Endothelial cell of umbilical vein (primary cell): ENCODE results near the gene ST3GAL5. TPM values are rescaled to one million over a fixed set of nuclear protein-coding genes. Genes with fewer than 3 reads are reported as not detected.

Experiments used
- BruUV-seq: library from RNA; stranded (reverse); fragments of 400-500 nt; replicated peaks from 2 replicates; lab custom pipeline; 2021; lab: Mats Ljungman, UMichigan
- CTCF ChIA-PET: fragments of 300-600, 350-600 bp; sonication (Branson Sonifier 250); formaldehyde crosslinking; loops from one replicate; lab custom pipeline; 2021; ENCODE audit warnings: antibody characterized with exemption, inconsistent platforms; lab: Charles Lee
- POLR2A ChIA-PET: fragments of 300-600, 350-600 bp; sonication (Branson Sonifier 250); formaldehyde crosslinking; loops from one replicate; lab custom pipeline; 2021; ENCODE audit warnings: antibody characterized with exemption, inconsistent platforms; lab: Charles Lee
- DNase-seq: peaks from one replicate; pipeline ENCODE4 v3.0.0-alpha.2; 2011; ENCODE audit warnings: low read depth, low spot score
- FAIRE-seq: peaks from 2 replicates; lab custom pipeline; 2011; peaks lifted over from hg19 to GRCh38; lab: Jason Lieb, UNC
- H2AFZ ChIP-seq: 2 replicates; pipeline ENCODE4 v1.6.0; 2012; ENCODE audit warnings: low read depth, low read length, control low read depth, inconsistent platforms
- H3K27ac ChIP-seq: 2 replicates; pipeline ENCODE4 v1.5.1; 2011; ENCODE audit warnings: low read depth, mild to moderate bottlenecking, control low read depth, low read length, moderate library complexity; ENCODE audit not compliant: insufficient read depth
- H3K27me3 ChIP-seq, 2 experiments: 2 replicates each; pipeline versions ENCODE4 v1.6.0 to v1.6.1; 2011; ENCODE audit warnings: low read length in 2 of 2, mixed read lengths in 1 of 2; ENCODE audit not compliant: control insufficient read depth in 2 of 2, insufficient read depth in 2 of 2
- H3K36me3 ChIP-seq, 2 experiments: 2 replicates in 1 of 2; 3 replicates in 1 of 2; pipeline ENCODE4 v1.5.1; 2011; ENCODE audit warnings: low read length in 2 of 2, mild to moderate bottlenecking in 1 of 2, moderate library complexity in 1 of 2; ENCODE audit not compliant: control insufficient read depth in 2 of 2, insufficient read depth in 2 of 2; ENCODE audit errors: extremely low read depth in 1 of 2
- H3K4me1 ChIP-seq: 3 replicates; pipeline ENCODE4 v1.5.1; 2011; ENCODE audit warnings: mild to moderate bottlenecking, low read length; ENCODE audit not compliant: control insufficient read depth, insufficient read depth; ENCODE audit errors: extremely low read depth
- H3K4me2 ChIP-seq: 2 replicates; pipeline ENCODE4 v1.6.1; 2011; ENCODE audit warnings: low read length, control low read depth, mixed read lengths; ENCODE audit not compliant: insufficient read depth
- H3K4me3 ChIP-seq, 3 experiments: fragments of 200-600 bp in 1 of 3; sonication (generic), shearing (Covaris generic) in 1 of 3; replicated peaks in 1 of 3; 2 replicates each; pipeline ENCODE4 v1.5.1; 2011 to 2016; ENCODE audit warnings: control low read depth in 3 of 3, low read length in 3 of 3, mild to moderate bottlenecking in 2 of 3, inconsistent platforms in 1 of 3, low read depth in 1 of 3, moderate library complexity in 1 of 3; ENCODE audit not compliant: insufficient read depth in 1 of 3
- H3K79me2 ChIP-seq: 2 replicates; pipeline ENCODE4 v1.6.0; 2012; ENCODE audit warnings: low read length, inconsistent platforms; ENCODE audit not compliant: control insufficient read depth, insufficient read depth
- H3K9ac ChIP-seq: replicated peaks from 2 replicates; pipeline ENCODE3; 2011; ENCODE audit warnings: low read length, control low read depth; ENCODE audit not compliant: insufficient read depth; ENCODE audit errors: extremely low read depth
- H3K9me1 ChIP-seq: replicated peaks from 3 replicates; pipeline ENCODE4 v1.6.0; 2011; ENCODE audit warnings: mild to moderate bottlenecking, low read length; ENCODE audit not compliant: control insufficient read depth, insufficient read depth; ENCODE audit errors: extremely low read depth
- H3K9me3 ChIP-seq: replicated peaks from 2 replicates; pipeline ENCODE4 v1.5.1; 2012; ENCODE audit warnings: low read length, inconsistent platforms; ENCODE audit not compliant: control insufficient read depth, insufficient read depth
- H4K20me1 ChIP-seq: replicated peaks from 2 replicates; pipeline ENCODE3; 2011; ENCODE audit warnings: mild to moderate bottlenecking, low read length; ENCODE audit not compliant: control insufficient read depth, insufficient read depth; ENCODE audit errors: extremely low read depth
- EZH2 ChIP-seq: IDR thresholded peaks from 2 replicates; pipeline ENCODE4 v1.6.1; 2012; ENCODE audit warnings: borderline replicate concordance, low read depth, mild to moderate bottlenecking, moderate library complexity, low read length, inconsistent platforms; ENCODE audit not compliant: severe bottlenecking
- FOS ChIP-seq: IDR thresholded peaks from 2 replicates; pipeline ENCODE4 v1.6.1; 2011; ENCODE audit warnings: mild to moderate bottlenecking, low read length, moderate library complexity, borderline replicate concordance; ENCODE audit not compliant: insufficient read depth
- JUN ChIP-seq: IDR thresholded peaks from 2 replicates; pipeline ENCODE4 v1.6.1; 2011; ENCODE audit warnings: borderline replicate concordance, low read depth; ENCODE audit not compliant: insufficient read length, insufficient read depth
- POLR2AphosphoS5 ChIP-seq: IDR thresholded peaks from 2 replicates; pipeline ENCODE4 v1.6.1; 2012; ENCODE audit warnings: low read depth, mild to moderate bottlenecking, control low read depth, low read length, moderate library complexity; ENCODE audit not compliant: insufficient read depth
- dilution Hi-C: fragments of 300-500 bp; cut with MboI; formaldehyde crosslinking; loops from one replicate; pipeline ENCODE4 v1.15.0; 2019; ENCODE audit warnings: low sequenced_read_pairs; ENCODE audit not compliant: extremely low pct_ligation_motif_present
- intact Hi-C: fragments of 100-400 bp; cut with micrococcal nuclease; formaldehyde crosslinking; loops from one replicate; pipeline ENCODE4 v1.10.0; 2022
- polyA plus RNA-seq, 4 experiments: library from polyadenylated mRNA; depleted of rRNA in 3 of 4; stranded (reverse) in 3 of 4; unstranded in 1 of 4; fragments of >200 nt; gene quantifications; 2 replicates each; pipeline versions ENCODE4 v1.2.1 to v1.2.3, GENCODE V29; 2011 to 2012; ENCODE audit warnings: missing spikeins in 1 of 4
- total RNA-seq: library from RNA; stranded (reverse); gene quantifications from 2 replicates; pipeline ENCODE4 v1.2.3, GENCODE V29; 2021

Gene ST3GAL5
- total and polyA plus RNA-seq, 2 donors (not counting 3 experiments of a cell fraction or from before 2014, with no cell fraction given), result 9.5 to 16.0 TPM

GRCh38 chr2:85938456-85938855 is 49.7 kb upstream of the ST3GAL5 start:
- dilution Hi-C loops (no loop called here), intact Hi-C loops (no loop called here)
- Histone ChIP-seq H3K36me3 (no peaks in the 10 kb centered on the region), H3K27me3 (no peaks in the 10 kb centered on the region), H2AFZ (no peak overlapping the region), H4K20me1 (no peaks in the 10 kb centered on the region), H3K4me3 (no peak overlapping the region), H3K9me3 (no peaks in the 10 kb centered on the region), H3K4me2 (peak overlapping the region; percentile 8), H3K4me1 (peaks cover 37% of the 10 kb centered on the region), H3K27ac (peak overlapping the region; percentile 15), H3K79me2 (no peaks in the 10 kb centered on the region), H3K9me1 (no peaks in the 10 kb centered on the region), H3K9ac (no peak overlapping the region)
- POLR2A ChIA-PET, result interaction anchor here (0.7 kb wide), 1 partner anchor 10 kb away, joined by 4 read pairs; no protein-coding TSS in a partner anchor
- BruUV-seq, result no TSS peak
- DNase-seq, result peak; percentile 46
- TF ChIP-seq EZH2, result no peak
- TF ChIP-seq FOS, result peak; percentile 46
- peak; percentile 11 for TF ChIP-seq JUN
- CTCF ChIA-PET, result interaction anchor here (0.7 to 1.4 kb wide), 5 partner anchors 9 to 111 kb away, joined by 3 to 4 read pairs (median 3); no protein-coding TSS in a partner anchor
- peak; percentile 26 for FAIRE-seq

- FAIRE-seq (no peak), DNase-seq (no peak)
- Histone ChIP-seq H3K4me1 (peaks cover 37% of the 10 kb centered on the region), H4K20me1 (no peaks in the 10 kb centered on the region), H3K27me3 (no peaks in the 10 kb centered on the region), H3K27ac (no peak overlapping the region), H3K79me2 (no peaks in the 10 kb centered on the region), H3K36me3 (no peaks in the 10 kb centered on the region), H3K4me3 (no peak overlapping the region), H2AFZ (no peak overlapping the region), H3K9me1 (no peaks in the 10 kb centered on the region), H3K9me3 (no peaks in the 10 kb centered on the region), H3K9ac (no peak overlapping the region), H3K4me2 (no peak overlapping the region)
- intact Hi-C loops, result no loop called here
- ChIA-PET CTCF (no interaction called here), POLR2A (no interaction called here)
- no TSS peak for BruUV-seq
- dilution Hi-C loops, result no loop called here
- TF ChIP-seq POLR2AphosphoS5, result no peak
- TF ChIP-seq FOS, result no peak
Measured at GRCh38 chr2:85937069-85937439, 48.3 kb upstream of the ST3GAL5 start.
